GM19452 (cell line): ENCODE measurements around the gene SSR3.
"Not testable (repeated sequence)": the region's sequence is repeated elsewhere in the genome, so short reads cannot be mapped to it uniquely, and the experiment has no call there.

Experiments
- ATAC-seq: cut with Tn5 transposase; IDR thresholded peaks from one replicate; pipeline ENCODE4 v1.9.1; 2021; ENCODE audit not compliant: unreplicated experiment

SSR3 gene

GRCh38 chr3:156554842-156555687, at the start of gene SSR3:
Gene SSR3, minus strand, starts transcription at chr3:156555117. Its CDS starts 28 bp downstream, at chr3:156555089.
- ATAC-seq, result peak; percentile 99

- no peak for ATAC-seq
Observed at GRCh38 chr3:156604064-156604641, 49.2 kb upstream of the SSR3 start.

- ATAC-seq, result no peak
Observed at GRCh38 chr3:156603379-156604017, 48.6 kb upstream of the SSR3 start.

DNA sequence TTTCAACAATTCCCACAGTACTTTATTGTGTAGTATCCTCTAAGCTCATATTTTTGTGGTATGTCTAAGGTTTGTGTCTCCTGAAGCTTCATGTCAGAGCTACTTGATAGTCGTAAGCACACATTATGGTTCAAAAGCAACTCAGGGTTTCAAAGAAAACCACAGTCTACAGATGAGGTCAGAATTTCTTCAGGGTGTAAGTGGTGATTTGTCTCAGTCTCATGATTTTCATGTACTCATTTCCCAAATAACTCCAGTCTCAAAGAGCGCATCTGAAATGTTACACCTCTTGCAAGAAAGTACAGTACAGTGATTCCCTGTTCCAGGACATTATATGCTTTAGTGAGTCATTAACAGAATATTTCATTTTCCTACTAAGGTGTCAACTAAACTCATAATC, 47.5 kb upstream of the SSR3 start:
- peak; percentile 47 for ATAC-seq

GRCh38 chr3:156601497-156601896, 46.6 kb upstream of the SSR3 start:
- ATAC-seq, result no peak

DNA sequence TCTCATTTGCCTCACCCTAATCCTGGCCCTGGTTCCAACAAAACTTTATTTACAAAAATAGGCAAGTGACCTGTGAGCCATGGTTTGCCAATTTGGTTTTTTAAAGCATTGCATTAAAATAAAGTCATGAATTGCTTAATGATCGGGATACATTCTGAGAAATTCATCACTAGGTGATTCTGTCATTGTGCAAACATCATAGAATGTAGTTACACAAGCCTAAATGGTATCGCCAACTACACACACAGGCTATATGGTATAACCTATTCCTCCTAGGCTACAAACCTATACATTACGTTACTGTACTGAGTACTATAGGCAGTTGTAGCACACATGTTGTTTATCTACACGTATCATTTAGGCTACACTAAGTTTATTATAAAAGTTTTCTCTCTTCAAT, 45.9 kb upstream of the SSR3 start:
- ATAC-seq, result no peak

DNA sequence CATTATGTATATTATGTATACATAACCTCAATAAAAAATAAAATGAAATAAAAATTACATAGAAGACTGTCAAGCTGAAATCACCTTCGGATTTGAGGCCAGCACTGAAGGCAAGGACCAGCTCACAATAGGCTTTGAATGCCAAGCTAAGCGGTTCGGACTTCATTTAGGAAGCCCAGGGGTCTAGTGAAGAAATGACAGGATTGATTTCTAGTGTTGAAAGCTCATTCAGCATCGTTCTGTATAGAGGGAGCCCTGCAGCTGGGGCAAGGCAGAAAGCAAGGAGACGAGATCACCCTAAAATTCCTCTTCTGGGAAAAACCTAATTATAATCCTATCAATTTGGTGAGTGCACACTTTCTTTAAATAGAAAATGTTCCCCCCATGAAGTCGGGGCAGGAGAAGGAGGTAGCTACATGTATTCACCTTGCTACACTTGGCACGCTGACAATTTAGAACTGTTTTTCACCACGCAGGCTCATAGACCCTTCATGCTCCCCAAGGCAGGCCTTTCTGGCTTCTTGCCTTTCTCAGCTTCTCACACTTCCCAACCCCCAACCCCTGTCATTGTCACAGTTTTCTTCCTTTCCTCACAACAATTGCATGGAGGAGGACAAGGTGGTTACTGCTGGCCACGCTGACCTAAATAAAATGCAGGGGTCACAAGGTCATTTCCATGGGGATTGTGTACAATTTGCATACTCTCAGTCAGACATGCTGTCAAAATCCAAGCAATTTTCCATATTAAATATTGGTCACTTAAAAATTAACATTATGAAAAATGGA, 44.4 kb upstream of the SSR3 start:
- no peak for ATAC-seq

GRCh38 chr3:156598413-156598812, 43.5 kb upstream of the SSR3 start:
- ATAC-seq, result no peak

GRCh38 chr3:156594219-156594683, 39.3 kb upstream of the SSR3 start:
- no peak for ATAC-seq

DNA sequence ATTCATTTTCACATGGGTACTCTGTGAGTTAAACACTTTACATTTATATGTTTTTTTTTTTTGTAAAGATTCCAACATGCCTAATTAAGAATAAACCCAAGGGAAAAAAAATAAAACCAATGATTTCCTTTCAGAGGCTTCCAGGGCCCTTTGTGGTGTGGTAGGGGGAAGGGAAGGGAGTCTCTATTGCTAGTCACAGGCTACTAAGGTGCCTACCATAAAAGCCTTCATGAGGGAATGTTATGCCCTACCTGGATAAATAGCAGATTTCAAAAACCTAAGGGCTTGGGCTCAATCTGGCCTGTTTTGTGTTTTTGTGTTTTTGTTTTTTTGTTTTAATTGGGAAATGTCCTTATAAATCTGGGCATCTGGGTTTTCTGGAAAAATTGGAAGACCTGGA, 38.9 kb upstream of the SSR3 start:
- no peak for ATAC-seq

GRCh38 chr3:156589806-156590205, 34.9 kb upstream of the SSR3 start:
- not testable (repeated sequence) for ATAC-seq

- peak; percentile 14 for ATAC-seq
Observed at GRCh38 chr3:156587760-156588069, 32.8 kb upstream of the SSR3 start.

DNA sequence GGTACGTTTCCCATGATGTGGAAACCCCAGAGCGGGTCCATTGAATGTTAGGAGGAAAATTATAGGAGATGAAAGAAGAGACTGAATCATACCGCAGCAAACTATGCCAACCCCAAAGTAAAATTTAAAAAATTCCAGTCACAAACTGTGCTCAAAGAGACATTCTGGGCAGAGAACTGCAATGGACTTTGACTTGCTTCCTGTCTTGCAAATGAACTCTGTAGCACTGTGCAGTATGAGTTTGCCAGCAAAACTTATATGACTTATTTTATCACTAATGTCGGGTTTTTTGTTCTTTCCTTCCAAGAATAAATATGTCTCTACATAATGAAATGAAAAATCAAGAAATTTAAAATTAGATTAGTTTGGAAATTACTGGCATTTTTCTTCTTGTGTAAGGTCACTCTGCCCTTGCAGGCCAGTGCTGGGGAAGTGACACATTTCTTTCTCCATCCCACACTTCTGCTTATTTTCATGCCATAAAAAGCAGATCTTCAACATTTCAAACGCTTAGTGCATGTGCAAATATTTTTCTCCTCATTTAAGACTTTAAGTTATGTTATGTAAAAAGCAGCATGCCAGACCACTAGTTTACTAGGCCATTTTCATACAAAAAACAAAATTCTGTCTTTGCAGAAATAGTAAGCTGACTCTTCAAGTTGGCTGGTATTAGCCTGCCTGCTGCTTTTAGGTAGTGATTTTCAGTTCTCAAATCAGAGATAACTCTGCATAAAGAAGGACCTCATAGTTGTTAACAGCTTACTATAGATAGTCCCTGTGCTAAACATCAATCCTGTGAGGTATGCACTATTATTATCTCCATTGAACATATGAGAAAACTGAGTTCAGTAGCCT, 32.2 kb upstream of the SSR3 start:
- peak; percentile 48 for ATAC-seq

GRCh38 chr3:156583469-156583868, 28.6 kb upstream of the SSR3 start:
- no peak for ATAC-seq

- ATAC-seq, result peak; percentile 56
Observed at GRCh38 chr3:156582532-156583183, 27.7 kb upstream of the SSR3 start.

DNA sequence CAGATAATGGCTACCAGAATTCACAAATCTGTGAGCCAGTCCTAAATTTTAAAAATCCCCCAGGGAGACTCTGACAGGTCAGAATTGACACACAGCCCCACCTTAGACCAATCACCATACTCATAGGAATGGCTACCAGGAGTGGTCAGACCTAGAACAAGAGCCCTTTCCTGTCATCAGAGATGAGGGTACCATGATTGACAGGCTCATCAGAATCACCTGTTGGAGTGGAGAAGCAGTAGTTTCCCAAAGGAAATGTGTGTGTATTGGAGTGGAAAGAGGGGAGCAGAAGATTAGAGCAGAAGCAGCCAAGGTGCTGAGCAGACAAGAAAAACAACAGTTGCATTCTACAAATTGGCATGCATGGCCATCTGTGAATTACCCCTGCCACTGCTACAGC, 27.0 kb upstream of the SSR3 start:
- no peak for ATAC-seq

DNA sequence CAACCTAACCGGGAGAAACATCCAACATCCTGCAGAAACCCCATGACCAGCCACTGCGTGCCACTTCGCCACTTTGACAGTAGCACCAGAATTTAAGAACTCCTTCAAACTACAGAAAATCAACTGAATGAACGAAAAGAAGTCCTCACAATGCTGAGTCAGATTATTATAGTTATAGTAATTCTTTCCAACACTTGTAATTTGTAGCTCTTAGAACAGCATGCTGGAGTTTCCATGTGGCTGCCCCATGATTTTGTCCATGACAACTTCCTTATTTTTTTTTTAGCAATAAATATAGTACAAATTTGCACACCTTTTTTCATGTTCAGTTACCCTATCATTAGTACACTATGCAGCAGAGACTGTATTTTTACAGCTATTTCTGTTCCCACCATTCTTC, 26.1 kb upstream of the SSR3 start:
- no peak for ATAC-seq

DNA sequence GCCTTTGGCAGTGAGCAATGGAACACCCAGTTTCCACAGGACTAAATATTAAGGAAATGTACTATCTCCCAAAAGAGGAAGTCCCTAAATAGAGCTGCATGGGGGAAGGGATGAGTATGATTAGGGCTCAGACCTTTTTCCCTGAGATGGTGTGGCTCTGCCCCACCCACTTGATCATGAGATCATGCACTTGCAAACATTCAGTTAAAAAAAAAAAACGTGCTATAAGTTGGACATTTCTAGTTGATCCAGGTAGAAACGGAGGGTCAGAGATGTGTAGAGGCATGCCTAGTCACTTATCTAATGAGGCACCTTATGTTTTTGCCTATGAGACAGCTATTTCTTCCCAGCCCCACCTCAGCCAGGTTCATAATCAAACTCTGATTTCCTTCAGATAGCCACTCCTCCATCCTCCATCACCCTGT, 24.5 kb upstream of the SSR3 start:
- no peak for ATAC-seq

GRCh38 chr3:156577736-156578135, 22.8 kb upstream of the SSR3 start:
- no peak for ATAC-seq
